Activated naive CD4-positive, alpha-beta T cell treated with anti-CD3 and anti-CD28 coated beads, Interleukin-2, amount 50 U/mL, for 24 hours (primary cell): ENCODE measurements around the gene NQO1.
A peak's percentile ranks its signal among the peaks of the same experiment; 100 is the strongest.

Experiments
- H3K27ac Mint-ChIP-seq: one replicate; pipeline ENCODE4 v1.8.0; 2021; ENCODE audit warnings: mild to moderate bottlenecking, mixed read lengths
- H3K27me3 Mint-ChIP-seq: one replicate; pipeline ENCODE4 v1.8.0; 2021; ENCODE audit warnings: mixed read lengths
- H3K36me3 Mint-ChIP-seq: one replicate; pipeline ENCODE4 v1.8.0; 2021; ENCODE audit warnings: mixed read lengths
- H3K4me1 Mint-ChIP-seq: one replicate; pipeline ENCODE4 v1.8.0; 2021; ENCODE audit warnings: mixed read lengths
- H3K4me3 Mint-ChIP-seq: one replicate; pipeline ENCODE4 v1.8.0; 2021; ENCODE audit warnings: mild to moderate bottlenecking, mixed read lengths
- H3K9me3 Mint-ChIP-seq: one replicate; pipeline ENCODE4 v1.8.0; 2021; ENCODE audit warnings: mixed read lengths

Gene NQO1

DNA sequence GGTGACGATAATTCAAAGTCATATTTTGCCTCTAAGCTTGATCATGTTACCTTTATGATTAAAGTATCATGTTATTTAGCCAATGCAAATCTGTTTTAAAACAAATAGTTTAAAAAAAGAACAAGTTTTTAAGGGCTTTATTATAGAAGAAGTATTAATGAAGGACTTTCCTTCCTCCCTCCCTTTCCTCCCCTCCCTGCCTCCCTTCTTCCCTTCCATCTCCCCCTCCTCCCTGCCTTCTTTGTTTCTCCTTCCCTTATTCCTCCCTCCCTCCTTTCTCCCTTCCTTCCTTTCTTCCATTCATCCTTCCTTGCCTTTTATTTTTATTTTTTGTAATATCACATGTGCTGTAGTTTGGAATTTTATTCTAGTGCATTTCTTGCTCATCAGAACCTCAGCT lies 26.4 kb downstream of the NQO1 start:
- peaks cover 2% of the 10 kb centered on the region for H3K36me3 Mint-ChIP-seq
- no peak overlapping the region for H3K4me3 Mint-ChIP-seq
- H3K27ac Mint-ChIP-seq, result no peak overlapping the region
- H3K4me1 Mint-ChIP-seq, result peaks cover 3% of the 10 kb centered on the region
- no peaks in the 10 kb centered on the region for H3K27me3 Mint-ChIP-seq
- no peaks in the 10 kb centered on the region for H3K9me3 Mint-ChIP-seq

DNA sequence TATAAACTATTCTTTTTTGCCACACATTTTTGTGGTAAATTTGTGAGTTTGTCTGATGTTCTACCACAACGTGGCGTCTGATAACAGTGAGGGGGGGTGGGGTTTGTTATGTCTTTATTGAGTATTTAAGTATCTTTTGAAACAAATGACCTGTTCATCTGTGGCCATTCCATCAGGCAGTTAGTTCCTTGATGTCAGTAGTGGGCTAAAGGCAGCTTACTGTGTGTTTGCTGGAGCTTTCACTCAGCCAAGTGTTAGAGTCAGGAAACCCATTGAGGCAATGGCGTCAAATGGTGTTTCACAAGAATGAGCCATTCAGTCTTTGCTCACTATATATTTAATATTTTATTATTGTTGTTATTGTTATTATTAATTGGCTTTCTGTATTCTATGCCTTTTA lies 28.0 kb downstream of the NQO1 start:
- no peaks in the 10 kb centered on the region for H3K9me3 Mint-ChIP-seq
- H3K4me3 Mint-ChIP-seq, result no peak overlapping the region
- H3K36me3 Mint-ChIP-seq, result peaks cover 7% of the 10 kb centered on the region
- H3K27me3 Mint-ChIP-seq, result no peaks in the 10 kb centered on the region
- no peak overlapping the region for H3K27ac Mint-ChIP-seq
- peaks cover 3% of the 10 kb centered on the region for H3K4me1 Mint-ChIP-seq

DNA sequence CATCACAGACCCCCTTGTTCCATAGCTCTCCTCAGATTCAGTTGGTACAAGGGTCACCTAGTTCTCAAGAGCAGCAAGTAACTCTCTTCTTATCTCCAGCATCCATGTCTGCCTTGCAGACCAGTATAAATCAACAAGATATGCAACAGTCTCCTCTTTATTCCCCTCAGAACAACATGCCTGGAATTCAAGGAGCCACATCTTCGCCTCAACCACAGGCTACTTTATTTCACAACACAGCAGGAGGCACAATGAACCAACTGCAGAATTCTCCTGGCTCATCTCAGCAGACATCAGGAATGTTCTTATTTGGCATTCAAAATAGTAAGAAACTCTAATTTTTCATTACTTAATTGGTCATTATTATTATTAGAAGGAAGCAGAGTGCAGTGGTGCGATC lies 32.4 kb downstream of the NQO1 start:
- no peak overlapping the region for H3K4me3 Mint-ChIP-seq
- peaks cover 19% of the 10 kb centered on the region for H3K36me3 Mint-ChIP-seq
- H3K27ac Mint-ChIP-seq, result no peak overlapping the region
- H3K27me3 Mint-ChIP-seq, result no peaks in the 10 kb centered on the region
- H3K4me1 Mint-ChIP-seq, result peaks cover 15% of the 10 kb centered on the region
- no peaks in the 10 kb centered on the region for H3K9me3 Mint-ChIP-seq

DNA sequence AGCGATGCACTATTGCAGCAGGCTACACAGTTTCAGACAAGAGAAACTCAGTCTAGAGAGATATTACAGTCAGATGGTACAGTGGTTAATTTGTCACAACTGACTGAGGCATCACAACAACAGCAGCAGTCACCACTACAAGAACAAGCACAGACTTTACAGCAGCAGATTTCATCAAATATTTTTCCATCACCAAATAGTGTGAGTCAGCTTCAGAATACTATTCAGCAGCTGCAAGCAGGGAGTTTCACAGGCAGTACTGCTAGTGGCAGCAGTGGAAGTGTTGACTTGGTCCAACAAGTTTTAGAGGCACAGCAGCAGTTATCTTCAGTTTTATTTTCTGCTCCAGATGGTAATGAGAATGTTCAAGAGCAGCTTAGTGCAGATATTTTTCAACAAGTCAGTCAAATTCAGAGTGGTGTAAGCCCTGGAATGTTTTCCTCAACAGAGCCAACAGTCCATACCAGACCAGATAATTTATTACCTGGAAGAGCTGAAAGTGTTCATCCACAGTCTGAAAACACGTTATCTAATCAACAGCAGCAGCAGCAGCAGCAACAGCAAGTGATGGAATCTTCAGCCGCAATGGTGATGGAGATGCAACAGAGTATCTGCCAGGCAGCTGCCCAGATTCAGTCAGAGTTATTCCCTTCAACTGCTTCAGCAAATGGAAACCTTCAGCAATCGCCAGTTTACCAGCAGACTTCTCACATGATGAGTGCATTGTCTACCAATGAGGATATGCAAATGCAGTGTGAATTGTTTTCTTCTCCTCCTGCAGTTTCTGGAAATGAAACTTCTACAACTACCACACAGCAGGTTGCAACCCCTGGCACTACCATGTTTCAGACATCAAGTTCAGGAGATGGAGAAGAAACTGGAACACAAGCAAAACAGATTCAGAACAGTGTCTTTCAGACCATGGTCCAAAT lies 34.1 kb downstream of the NQO1 start:
- Mint-ChIP-seq H3K36me3 (peaks cover 16% of the 10 kb centered on the region), H3K4me3 (no peak overlapping the region), H3K27ac (peak overlapping the region; percentile 69)

DNA sequence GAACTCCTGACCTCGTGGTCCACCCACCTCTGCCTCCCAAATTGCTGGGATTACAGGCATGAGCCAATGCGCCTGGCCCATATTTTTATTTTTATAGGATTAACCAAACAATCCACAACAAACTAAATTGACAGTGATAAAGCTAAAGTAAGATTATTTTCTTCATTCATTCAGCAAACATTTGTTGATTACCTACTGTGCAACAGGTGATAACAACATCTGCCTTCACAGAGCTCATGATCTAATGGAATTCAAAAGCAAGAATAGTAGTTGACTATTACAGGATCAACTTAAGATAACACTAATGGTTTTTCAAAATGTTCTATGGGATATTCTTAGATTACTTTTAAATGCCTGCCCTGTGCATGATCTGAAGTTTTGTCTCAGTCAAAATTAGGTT lies 37.8 kb downstream of the NQO1 start:
- Mint-ChIP-seq H3K27me3 (no peaks in the 10 kb centered on the region), H3K27ac (no peak overlapping the region), H3K36me3 (peaks cover 13% of the 10 kb centered on the region), H3K4me1 (peaks cover 12% of the 10 kb centered on the region), H3K4me3 (no peak overlapping the region), H3K9me3 (no peaks in the 10 kb centered on the region)

More for the DNA sequence above, 34.1 kb downstream of the NQO1 start:
- Mint-ChIP-seq H3K9me3 (no peaks in the 10 kb centered on the region), H3K27me3 (no peaks in the 10 kb centered on the region), H3K4me1 (peaks cover 12% of the 10 kb centered on the region)

DNA sequence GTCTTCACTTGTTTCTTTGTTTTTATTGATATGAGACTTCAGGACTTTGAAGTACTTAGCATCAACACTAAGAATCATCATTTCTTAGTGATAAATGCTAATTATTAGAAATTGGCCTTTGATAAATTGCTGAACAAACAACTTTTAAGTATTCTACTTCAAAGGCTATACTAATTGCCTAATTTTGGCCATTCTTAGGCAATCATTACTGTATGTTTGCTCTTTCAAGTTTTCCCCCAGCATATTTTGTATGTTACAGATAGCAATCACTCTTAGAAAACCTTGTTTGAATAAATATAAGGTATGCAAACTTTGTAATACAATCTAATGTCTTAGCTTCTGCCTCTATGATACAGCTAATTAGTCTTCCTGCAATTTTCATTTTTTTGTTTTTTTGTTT lies 46.0 kb downstream of the NQO1 start:
- Mint-ChIP-seq H3K4me1 (no peaks in the 10 kb centered on the region), H3K36me3 (peaks cover 14% of the 10 kb centered on the region), H3K27ac (no peak overlapping the region), H3K4me3 (no peak overlapping the region), H3K27me3 (no peaks in the 10 kb centered on the region), H3K9me3 (no peaks in the 10 kb centered on the region)

DNA sequence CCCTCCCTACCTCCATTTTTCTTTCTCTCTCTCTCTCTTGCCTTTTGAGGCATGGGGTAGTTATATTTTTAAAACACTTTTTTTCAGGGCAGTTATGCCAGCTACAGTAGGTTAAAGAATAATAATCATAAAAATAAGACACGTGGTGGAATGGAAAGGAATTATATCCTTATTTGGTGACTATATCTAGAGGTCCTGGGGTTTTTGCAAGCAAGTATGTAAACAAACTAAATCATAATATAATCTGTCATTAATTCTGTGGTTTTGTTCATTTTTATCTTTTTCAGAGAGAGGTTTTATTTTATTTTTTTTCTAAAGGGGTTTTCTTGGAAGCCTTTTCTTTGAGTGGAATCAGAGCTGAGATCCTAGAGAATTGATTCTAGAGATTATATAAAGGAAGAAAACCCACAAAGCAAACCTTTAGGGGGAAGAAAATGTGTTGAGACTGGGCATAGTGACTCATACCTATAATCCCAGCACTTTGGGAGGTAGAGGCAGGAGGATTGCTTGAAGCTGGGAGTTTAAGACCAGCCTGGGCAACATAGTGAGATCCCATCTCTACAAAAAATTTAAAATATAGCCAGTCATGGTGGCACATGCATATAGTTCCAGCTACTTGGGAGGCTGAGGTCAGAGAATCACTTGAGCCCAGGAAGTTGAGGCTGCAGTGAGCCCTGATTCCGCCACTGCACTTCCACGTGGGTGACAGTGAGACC lies 53.2 kb downstream of the NQO1 start:
- Mint-ChIP-seq H3K9me3 (no peaks in the 10 kb centered on the region), H3K27me3 (no peaks in the 10 kb centered on the region), H3K36me3 (peaks cover 20% of the 10 kb centered on the region), H3K27ac (no peak overlapping the region), H3K4me3 (no peak overlapping the region), H3K4me1 (no peaks in the 10 kb centered on the region)

DNA sequence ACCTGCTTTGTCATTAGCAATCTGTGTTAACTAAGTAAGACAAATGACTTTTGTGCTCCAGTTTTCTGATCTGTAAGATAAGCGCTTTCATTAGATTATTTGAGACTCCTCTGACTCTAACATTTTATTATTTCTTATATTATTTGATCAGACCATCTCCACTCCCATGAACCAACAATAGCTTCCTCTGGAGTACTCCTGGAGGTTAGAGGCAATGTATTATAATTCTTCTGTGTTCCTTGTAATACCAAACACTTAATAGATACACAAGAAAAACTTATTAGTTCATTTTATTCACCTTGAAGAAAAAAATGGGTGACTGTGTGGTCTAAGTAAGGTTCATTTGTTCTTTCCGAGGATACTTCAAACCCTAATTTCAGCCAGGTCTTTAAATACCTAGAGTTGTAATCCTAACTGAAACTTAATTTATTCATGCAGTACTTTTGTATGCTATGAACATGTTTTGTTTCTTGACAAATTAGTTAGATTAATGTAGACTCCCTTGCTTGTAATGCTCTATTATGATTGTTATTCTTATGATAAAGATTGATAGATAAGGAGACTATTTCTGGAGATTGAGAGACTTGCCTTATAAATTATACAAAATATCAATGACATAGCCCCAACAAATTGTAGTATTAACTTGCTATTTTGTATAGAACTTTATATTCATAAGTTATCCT lies 53.9 kb downstream of the NQO1 start:
- Mint-ChIP-seq H3K27me3 (no peaks in the 10 kb centered on the region), H3K4me3 (no peak overlapping the region), H3K36me3 (peaks cover 22% of the 10 kb centered on the region), H3K9me3 (no peaks in the 10 kb centered on the region), H3K4me1 (no peaks in the 10 kb centered on the region), H3K27ac (no peak overlapping the region)

DNA sequence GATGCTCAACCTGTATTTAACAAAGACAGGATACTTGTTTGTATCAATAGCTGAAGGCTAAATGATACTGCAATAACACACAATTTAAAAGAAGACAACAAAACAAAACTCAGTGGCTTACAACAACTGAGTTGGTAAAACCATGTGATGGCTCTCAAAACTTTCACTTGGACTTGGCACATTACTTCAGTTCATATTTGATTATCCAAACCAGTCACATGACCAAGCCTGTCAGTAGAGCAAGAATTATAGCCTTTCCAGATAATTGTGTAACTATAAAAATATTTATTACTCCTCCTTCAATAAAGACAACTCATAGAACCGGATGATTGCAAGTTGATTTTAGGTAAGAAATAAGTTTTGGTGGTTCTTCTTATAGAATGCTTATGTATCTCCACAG lies 56.8 kb downstream of the NQO1 start:
- H3K27me3 Mint-ChIP-seq, result no peaks in the 10 kb centered on the region
- H3K4me1 Mint-ChIP-seq, result no peaks in the 10 kb centered on the region
- H3K36me3 Mint-ChIP-seq, result peaks cover 10% of the 10 kb centered on the region
- H3K9me3 Mint-ChIP-seq, result no peaks in the 10 kb centered on the region
- no peak overlapping the region for H3K27ac Mint-ChIP-seq
- no peak overlapping the region for H3K4me3 Mint-ChIP-seq

DNA sequence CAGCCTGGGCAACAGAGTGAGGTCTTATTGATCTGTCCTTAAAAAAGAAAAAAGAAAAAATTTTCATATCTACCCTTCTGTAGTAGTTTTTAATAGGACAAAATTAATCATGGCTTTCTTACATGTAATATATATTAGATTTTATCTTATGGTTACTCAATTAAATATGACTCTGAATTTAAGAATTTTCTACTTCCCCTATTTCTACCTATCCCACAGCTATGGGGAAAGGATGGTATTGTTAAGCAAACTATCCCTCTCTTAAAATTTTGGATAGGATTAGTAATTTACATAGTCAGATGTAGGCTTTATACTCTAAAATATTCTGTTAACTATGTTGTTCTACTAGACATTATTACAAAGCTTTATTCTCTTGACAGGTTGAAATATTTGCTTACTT lies 62.5 kb downstream of the NQO1 start:
- no peaks in the 10 kb centered on the region for H3K27me3 Mint-ChIP-seq
- H3K4me1 Mint-ChIP-seq, result no peaks in the 10 kb centered on the region
- H3K27ac Mint-ChIP-seq, result no peak overlapping the region
- peaks cover 14% of the 10 kb centered on the region for H3K36me3 Mint-ChIP-seq
- no peaks in the 10 kb centered on the region for H3K9me3 Mint-ChIP-seq
- no peak overlapping the region for H3K4me3 Mint-ChIP-seq

DNA sequence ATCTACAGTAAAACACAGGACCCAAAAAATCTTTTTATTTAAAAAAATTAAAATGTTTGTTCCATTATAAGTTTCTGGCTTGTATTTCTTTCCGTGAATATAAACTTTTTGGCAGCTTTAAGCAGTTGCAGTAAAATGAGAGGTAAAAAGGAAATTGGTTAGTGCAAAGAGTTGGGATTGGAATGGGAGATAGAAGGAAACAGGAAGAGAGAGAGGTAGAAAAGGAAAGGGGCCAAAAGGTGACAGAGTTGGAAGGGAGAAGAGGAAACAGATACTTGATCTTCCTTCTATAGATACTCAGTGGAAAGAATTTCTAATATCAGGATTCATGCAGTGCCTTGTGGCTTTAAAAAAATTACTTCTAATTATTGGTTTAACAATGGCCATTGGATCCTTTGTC lies 63.5 kb downstream of the NQO1 start:
- Mint-ChIP-seq H3K4me3 (no peak overlapping the region), H3K27ac (peak overlapping the region; percentile 52), H3K4me1 (no peaks in the 10 kb centered on the region), H3K27me3 (no peaks in the 10 kb centered on the region), H3K36me3 (peaks cover 10% of the 10 kb centered on the region), H3K9me3 (no peaks in the 10 kb centered on the region)

DNA sequence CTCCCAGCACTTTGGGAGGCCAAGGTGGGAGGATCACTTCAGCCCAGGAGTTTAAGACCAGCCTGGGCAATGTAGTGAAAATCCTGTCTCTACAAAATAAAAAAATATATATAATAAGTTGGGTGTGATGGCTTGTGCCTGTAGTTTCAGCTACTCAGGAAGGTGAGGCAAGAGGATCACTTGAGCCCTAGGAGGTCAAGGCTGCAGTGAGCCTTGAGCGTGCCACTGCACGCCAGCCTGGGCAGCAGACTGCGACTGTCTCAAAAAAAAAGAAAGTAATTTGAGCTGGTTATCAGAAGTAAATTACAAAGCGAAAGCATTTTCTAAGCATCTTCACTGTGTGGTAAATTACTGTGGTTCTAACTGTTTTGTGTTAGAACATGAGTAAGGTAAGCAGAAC lies 66.2 kb downstream of the NQO1 start:
- H3K9me3 Mint-ChIP-seq, result no peaks in the 10 kb centered on the region
- H3K4me3 Mint-ChIP-seq, result no peak overlapping the region
- no peak overlapping the region for H3K27ac Mint-ChIP-seq
- no peaks in the 10 kb centered on the region for H3K27me3 Mint-ChIP-seq
- peaks cover 12% of the 10 kb centered on the region for H3K36me3 Mint-ChIP-seq
- H3K4me1 Mint-ChIP-seq, result no peaks in the 10 kb centered on the region
